GM12878 (cell line): ENCODE measurements around the gene ARHGDIA. TPM values are rescaled to one million over a fixed set of nuclear protein-coding genes. Genes with fewer than 3 reads are reported as not detected.

Source experiments
- BACH1 ChIP-seq: fragments of 450-650 bp; IDR thresholded peaks from 2 replicates; pipeline ENCODE4 v1.6.1; 2017; ENCODE audit warnings: mild to moderate bottlenecking, borderline replicate concordance
- BMI1 ChIP-seq: fragments of 450-650 bp; IDR thresholded peaks from 2 replicates; pipeline ENCODE4 v1.6.1; 2016; ENCODE audit warnings: mild to moderate bottlenecking, moderate library complexity, borderline replicate concordance
- CREB1 ChIP-seq: IDR thresholded peaks from 2 replicates; pipeline ENCODE4 v1.6.1; 2012; ENCODE audit warnings: low read depth, mild to moderate bottlenecking, inconsistent platforms
- CTCF ChIP-seq, 3 experiments: IDR thresholded peaks in 2 of 3; conservative IDR thresholded peaks in 1 of 3; 2 replicates each; pipeline ENCODE4 v1.5.1; 2011; ENCODE audit warnings: low read depth in 3 of 3, low read length in 3 of 3, mild to moderate bottlenecking in 3 of 3, control low read depth in 2 of 3, moderate library complexity in 2 of 3, inconsistent platforms in 1 of 3, mixed read lengths in 1 of 3; ENCODE audit not compliant: control insufficient read depth in 2 of 3, insufficient read depth in 1 of 3; ENCODE audit errors: extremely low read depth in 1 of 3
- DPF2 ChIP-seq: fragments of 450-650 bp; IDR thresholded peaks from 2 replicates; pipeline ENCODE4 v1.6.1; 2017; ENCODE audit warnings: mild to moderate bottlenecking
- EP300 ChIP-seq, 2 experiments: fragments of 150-350 bp in 1 of 2; IDR thresholded peaks; 2 replicates each; pipeline ENCODE4 v1.6.1; 2011 to 2012; ENCODE audit warnings: low read depth in 2 of 2, low read length in 2 of 2, borderline replicate concordance in 1 of 2, improper control_type of control experiment in 1 of 2, inconsistent platforms in 1 of 2; ENCODE audit not compliant: control insufficient read depth in 1 of 2
- HCFC1 ChIP-seq: fragments of 150-350 bp; IDR thresholded peaks from 2 replicates; pipeline ENCODE4 v1.6.1; 2014; ENCODE audit warnings: low read length
- IKZF1 ChIP-seq: fragments of 450-650 bp; conservative IDR thresholded peaks from 2 replicates; pipeline ENCODE4 v1.6.1; 2017; ENCODE audit warnings: antibody characterized with exemption, mild to moderate bottlenecking
- MLLT1 ChIP-seq: fragments of 450-650 bp; IDR thresholded peaks from 2 replicates; pipeline ENCODE4 v1.6.1; 2016; ENCODE audit warnings: mild to moderate bottlenecking
- NKRF ChIP-seq: fragments of 450-650 bp; conservative IDR thresholded peaks from 2 replicates; pipeline ENCODE4 v1.6.1; 2017; ENCODE audit warnings: mild to moderate bottlenecking, moderate library complexity
- SREBF1 ChIP-seq: IDR thresholded peaks from 2 replicates; pipeline ENCODE4 v1.6.1; 2012; ENCODE audit warnings: mild to moderate bottlenecking, low read length
- STAT1 ChIP-seq: fragments of 450-650 bp; conservative IDR thresholded peaks from 2 replicates; pipeline ENCODE4 v1.6.1; 2014; ENCODE audit warnings: antibody characterized with exemption, mild to moderate bottlenecking
- SUZ12 ChIP-seq: fragments of 200-600 bp; sonication (generic); IDR thresholded peaks from one replicate; pipeline ENCODE4 v1.6.1; 2018; ENCODE audit warnings: antibody characterized with exemption, mild to moderate bottlenecking; ENCODE audit not compliant: unreplicated experiment
- WRNIP1 ChIP-seq: IDR thresholded peaks from 2 replicates; pipeline ENCODE4 v1.6.1; 2011; ENCODE audit warnings: low read depth, low read length, improper control_type of control experiment, borderline replicate concordance
- ZNF622 ChIP-seq: fragments of 450-650 bp; IDR thresholded peaks from 2 replicates; pipeline ENCODE4 v1.6.1; 2017; ENCODE audit warnings: mild to moderate bottlenecking, inconsistent platforms
- ZNF687 ChIP-seq: fragments of 450-650 bp; IDR thresholded peaks from 2 replicates; pipeline ENCODE4 v1.6.1; 2017; ENCODE audit warnings: mild to moderate bottlenecking, moderate library complexity
- polyA plus RNA-seq, 11 experiments: library from polyadenylated mRNA; depleted of rRNA in 4 of 11; unstranded in 6 of 11; stranded (reverse) in 5 of 11; fragments of >200 nt; fragmentation: Nextera tagmentation in 4 of 11; fragmentation: Illumina TruSeq in 1 of 11; extraction: Ambion mirVana in 4 of 11; extraction: Trizol in 1 of 11; gene quantifications; 1 replicate in 1 of 11; 2 replicates in 10 of 11; pipeline versions ENCODE4 v1.2.1 to v1.2.3, GENCODE V29; 2011 to 2016; ENCODE audit warnings: inconsistent platforms in 2 of 11, missing spikeins in 2 of 11, low read depth in 1 of 11
- total RNA-seq, 4 experiments: library from RNA; depleted of rRNA in 3 of 4; stranded (reverse); fragments of >200 nt in 3 of 4; fragmentation: Illumina TruSeq in 1 of 4; extraction: Trizol in 1 of 4; gene quantifications; 2 replicates each; pipeline versions ENCODE4 v1.2.1 to v1.2.3, GENCODE V29; 2013 to 2021

The ARHGDIA gene
- total and polyA plus RNA-seq, 10 of the 15 experiments (the other 5 are each of a cell fraction or from before 2014, with no cell fraction given), result 17.9 to 552 (median 169) TPM

- TF ChIP-seq ZNF687, result 0 out of 2 replicates have a peak, but pooled peaks have one; percentile 8
- peak; percentile 63 for TF ChIP-seq NKRF
- no peak for TF ChIP-seq CTCF (IDR thresholded peaks at IDR 0.05 in 2 of 3, conservative IDR thresholded peaks at IDR 0.05 in 1 of 3; ENCODE audit: control insufficient read depth in 2 of 3, extremely low read depth in 1 of 3, insufficient read depth in 1 of 3, low read depth in 3 of 3, low read length in 3 of 3)
- TF ChIP-seq MLLT1, result peak; percentile 47; the same call in 1 of the 2 replicates
- no peak for TF ChIP-seq SREBF1
- TF ChIP-seq ZNF622, result no peak
- TF ChIP-seq HCFC1, result no peak
- TF ChIP-seq IKZF1, result peak; percentile 29
- peak in 1 of 2 experiments; percentile 26; a peak in 1 of 4 replicates for TF ChIP-seq EP300 (IDR thresholded peaks at IDR 0.05; ENCODE audit: borderline replicate concordance in 1 of 2, control insufficient read depth in 1 of 2, low read depth in 2 of 2, low read length in 2 of 2)
- TF ChIP-seq CREB1, result no peak
- TF ChIP-seq BACH1, result peak; percentile 70
- no peak for TF ChIP-seq BMI1
- no peak for TF ChIP-seq WRNIP1
- TF ChIP-seq STAT1, result peak; percentile 60; the same call in 1 of the 2 replicates
- peak; percentile 19; the same call in 1 of the 2 replicates for TF ChIP-seq DPF2
- no peak for TF ChIP-seq SUZ12
These were observed 781 bp downstream of the ARHGDIA start (continued) for GRCh38 chr17:81870131-81870980.
